WTC11 (cell line): ENCODE data around the gene PROX2. TPM values are rescaled to one million over a fixed set of nuclear protein-coding genes. Genes with fewer than 3 reads are reported as not detected.

Experiments used
- AFF4 ChIP-seq: sonication (generic); formaldehyde crosslinking; IDR thresholded peaks from 2 replicates; pipeline ENCODE4 v1.8.1; 2023; ENCODE audit warnings: mild to moderate bottlenecking, missing genetic modification reagents, borderline replicate concordance
- ATF1 ChIP-seq: sonication (generic); formaldehyde crosslinking; IDR thresholded peaks from 2 replicates; pipeline ENCODE4 v1.8.1; 2023; ENCODE audit warnings: mild to moderate bottlenecking, moderate library complexity, missing genetic modification reagents
- CBFB ChIP-seq: sonication (generic); formaldehyde crosslinking; IDR thresholded peaks from 2 replicates; pipeline ENCODE4 v1.8.1; 2022; ENCODE audit warnings: mild to moderate bottlenecking, low read depth, missing genetic modification reagents
- FOXJ3 ChIP-seq: sonication (generic); formaldehyde crosslinking; IDR thresholded peaks from 2 replicates; pipeline ENCODE4 v1.9.0; 2021; ENCODE audit warnings: missing genetic modification reagents, mild to moderate bottlenecking, borderline replicate concordance
- FOXK1 ChIP-seq: sonication (generic); formaldehyde crosslinking; IDR thresholded peaks from 2 replicates; pipeline ENCODE4 v1.8.0; 2022; ENCODE audit warnings: mild to moderate bottlenecking, moderate library complexity, missing genetic modification reagents
- GRHL2 ChIP-seq: fragments of 250-450 bp; sonication (Bioruptor Pico); IDR thresholded peaks from 2 replicates; pipeline ENCODE4 v1.8.0; 2022; ENCODE audit warnings: mild to moderate bottlenecking, moderate library complexity; ENCODE audit not compliant: insufficient replicate concordance, severe bottlenecking
- IRF2 ChIP-seq: sonication (generic); formaldehyde crosslinking; IDR thresholded peaks from 2 replicates; pipeline ENCODE4 v1.8.0; 2022; ENCODE audit warnings: low read depth, missing genetic modification reagents, borderline replicate concordance
- JUN ChIP-seq: sonication (generic); formaldehyde crosslinking; IDR thresholded peaks from 2 replicates; pipeline ENCODE4 v1.8.0; 2023; ENCODE audit warnings: mild to moderate bottlenecking, missing genetic modification reagents
- NFYB ChIP-seq: sonication (generic); formaldehyde crosslinking; conservative IDR thresholded peaks from 2 replicates; pipeline ENCODE4 v1.8.0; 2022; ENCODE audit warnings: low read depth, missing genetic modification reagents
- OVOL2 ChIP-seq: fragments of 250-450 bp; sonication (Bioruptor Pico); IDR thresholded peaks from 2 replicates; pipeline ENCODE4 v1.9.0; 2021; ENCODE audit warnings: mild to moderate bottlenecking, borderline replicate concordance
- PRDM15 ChIP-seq: sonication (generic); formaldehyde crosslinking; IDR thresholded peaks from 2 replicates; pipeline ENCODE4 v1.8.0; 2022; ENCODE audit warnings: missing genetic modification reagents
- PRRX2 ChIP-seq: fragments of 250-450 bp; sonication (Bioruptor Pico); IDR thresholded peaks from 2 replicates; pipeline ENCODE4 v1.8.0; 2021; ENCODE audit warnings: mild to moderate bottlenecking
- RELA ChIP-seq: sonication (generic); formaldehyde crosslinking; IDR thresholded peaks from 2 replicates; pipeline ENCODE4 v1.8.1; 2022; ENCODE audit warnings: missing genetic modification reagents, mild to moderate bottlenecking, borderline replicate concordance
- SP1 ChIP-seq: sonication (generic); formaldehyde crosslinking; conservative IDR thresholded peaks from 2 replicates; pipeline ENCODE4 v1.8.1; 2022; ENCODE audit warnings: missing genetic modification reagents
- TP53 ChIP-seq: sonication (generic); formaldehyde crosslinking; IDR thresholded peaks from 2 replicates; pipeline ENCODE4 v1.8.1; 2023; ENCODE audit warnings: mild to moderate bottlenecking, missing genetic modification reagents
- ZMAT4 ChIP-seq: fragments of 250-450 bp; sonication (Bioruptor Pico); IDR thresholded peaks from 2 replicates; pipeline ENCODE4 v1.9.0; 2021; ENCODE audit warnings: mild to moderate bottlenecking
- ZNF121 ChIP-seq: sonication (generic); formaldehyde crosslinking; IDR thresholded peaks from 2 replicates; pipeline ENCODE4 v1.8.0; 2023; ENCODE audit warnings: missing genetic modification reagents
- ZNF263 ChIP-seq: sonication (generic); formaldehyde crosslinking; IDR thresholded peaks from 2 replicates; pipeline ENCODE4 v1.8.1; 2022; ENCODE audit warnings: low read depth, mild to moderate bottlenecking, moderate library complexity, missing genetic modification reagents
- ZNF281 ChIP-seq: sonication (generic); formaldehyde crosslinking; IDR thresholded peaks from 2 replicates; pipeline ENCODE4 v1.8.0; 2023; ENCODE audit warnings: mild to moderate bottlenecking, missing genetic modification reagents
- ZNF317 ChIP-seq: sonication (generic); formaldehyde crosslinking; IDR thresholded peaks from 2 replicates; pipeline ENCODE4 v1.8.1; 2023; ENCODE audit warnings: low read depth, mild to moderate bottlenecking, moderate library complexity, missing genetic modification reagents, borderline replicate concordance
- ZNF512 ChIP-seq: sonication (generic); formaldehyde crosslinking; IDR thresholded peaks from 2 replicates; pipeline ENCODE4 v1.8.1; 2022; ENCODE audit warnings: missing genetic modification reagents, borderline replicate concordance
- total RNA-seq: library from RNA; stranded (reverse); gene quantifications from 3 replicates; pipeline ENCODE4 v1.2.3, GENCODE V29; 2021
- TF ChIP-seq, protein P1 (sequence below): sonication (generic); formaldehyde crosslinking; IDR thresholded peaks from 2 replicates; pipeline ENCODE4 v1.8.0; 2023; ENCODE audit warnings: missing genetic modification reagents, mild to moderate bottlenecking, borderline replicate concordance

Gene PROX2
- total RNA-seq, 1 experiment from 2014 or later: 0.04 TPM

GRCh38 chr14:74882103-74882920, 6.4 kb upstream of the PROX2 start (continued):
- no peak for TF ChIP-seq CBFB (CRISPR knock-in tag)
- TF ChIP-seq ZMAT4 (CRISPR knock-in tag): no peak
- TF ChIP-seq TP53 (CRISPR knock-in tag): no peak
- TF ChIP-seq SP1 (CRISPR knock-in tag): 0 out of 2 replicates have a peak, but pooled peaks have one; percentile 1
- no peak for TF ChIP-seq AFF4 (CRISPR knock-in tag)
- no peak for TF ChIP-seq RELA (CRISPR knock-in tag)
- TF ChIP-seq, protein P1, sequence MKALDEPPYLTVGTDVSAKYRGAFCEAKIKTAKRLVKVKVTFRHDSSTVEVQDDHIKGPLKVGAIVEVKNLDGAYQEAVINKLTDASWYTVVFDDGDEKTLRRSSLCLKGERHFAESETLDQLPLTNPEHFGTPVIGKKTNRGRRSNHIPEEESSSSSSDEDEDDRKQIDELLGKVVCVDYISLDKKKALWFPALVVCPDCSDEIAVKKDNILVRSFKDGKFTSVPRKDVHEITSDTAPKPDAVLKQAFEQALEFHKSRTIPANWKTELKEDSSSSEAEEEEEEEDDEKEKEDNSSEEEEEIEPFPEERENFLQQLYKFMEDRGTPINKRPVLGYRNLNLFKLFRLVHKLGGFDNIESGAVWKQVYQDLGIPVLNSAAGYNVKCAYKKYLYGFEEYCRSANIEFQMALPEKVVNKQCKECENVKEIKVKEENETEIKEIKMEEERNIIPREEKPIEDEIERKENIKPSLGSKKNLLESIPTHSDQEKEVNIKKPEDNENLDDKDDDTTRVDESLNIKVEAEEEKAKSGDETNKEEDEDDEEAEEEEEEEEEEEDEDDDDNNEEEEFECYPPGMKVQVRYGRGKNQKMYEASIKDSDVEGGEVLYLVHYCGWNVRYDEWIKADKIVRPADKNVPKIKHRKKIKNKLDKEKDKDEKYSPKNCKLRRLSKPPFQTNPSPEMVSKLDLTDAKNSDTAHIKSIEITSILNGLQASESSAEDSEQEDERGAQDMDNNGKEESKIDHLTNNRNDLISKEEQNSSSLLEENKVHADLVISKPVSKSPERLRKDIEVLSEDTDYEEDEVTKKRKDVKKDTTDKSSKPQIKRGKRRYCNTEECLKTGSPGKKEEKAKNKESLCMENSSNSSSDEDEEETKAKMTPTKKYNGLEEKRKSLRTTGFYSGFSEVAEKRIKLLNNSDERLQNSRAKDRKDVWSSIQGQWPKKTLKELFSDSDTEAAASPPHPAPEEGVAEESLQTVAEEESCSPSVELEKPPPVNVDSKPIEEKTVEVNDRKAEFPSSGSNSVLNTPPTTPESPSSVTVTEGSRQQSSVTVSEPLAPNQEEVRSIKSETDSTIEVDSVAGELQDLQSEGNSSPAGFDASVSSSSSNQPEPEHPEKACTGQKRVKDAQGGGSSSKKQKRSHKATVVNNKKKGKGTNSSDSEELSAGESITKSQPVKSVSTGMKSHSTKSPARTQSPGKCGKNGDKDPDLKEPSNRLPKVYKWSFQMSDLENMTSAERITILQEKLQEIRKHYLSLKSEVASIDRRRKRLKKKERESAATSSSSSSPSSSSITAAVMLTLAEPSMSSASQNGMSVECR (CRISPR knock-in tag): no peak
- TF ChIP-seq FOXK1 (CRISPR knock-in tag): no peak
- TF ChIP-seq GRHL2 (CRISPR knock-in tag): no peak
- no peak for TF ChIP-seq IRF2 (CRISPR knock-in tag)
- no peak for TF ChIP-seq FOXJ3 (CRISPR knock-in tag)
- TF ChIP-seq ATF1 (CRISPR knock-in tag): no peak
- TF ChIP-seq OVOL2 (CRISPR knock-in tag): no peak
- TF ChIP-seq ZNF512 (CRISPR knock-in tag): no peak
- TF ChIP-seq ZNF121 (CRISPR knock-in tag): no peak
- TF ChIP-seq NFYB (CRISPR knock-in tag): peak; percentile 39; the same call in 1 of the 2 replicates
- TF ChIP-seq PRRX2 (CRISPR knock-in tag): no peak
- TF ChIP-seq ZNF263 (CRISPR knock-in tag): 0 out of 2 replicates have a peak, but pooled peaks have one; percentile 4
- TF ChIP-seq JUN (CRISPR knock-in tag): no peak
- no peak for TF ChIP-seq ZNF317 (CRISPR knock-in tag)
- TF ChIP-seq ZNF281 (CRISPR knock-in tag): no peak
- no peak for TF ChIP-seq PRDM15
